Germinal center (tissue), 1 donor: Measurements from ENCODE around the gene WNT11.

Experiments used
- DNase-seq: peaks from one replicate; pipeline ENCODE4 v3.0.0; 2012; ENCODE audit warnings: mixed read lengths, low spot score

Gene WNT11

DNA sequence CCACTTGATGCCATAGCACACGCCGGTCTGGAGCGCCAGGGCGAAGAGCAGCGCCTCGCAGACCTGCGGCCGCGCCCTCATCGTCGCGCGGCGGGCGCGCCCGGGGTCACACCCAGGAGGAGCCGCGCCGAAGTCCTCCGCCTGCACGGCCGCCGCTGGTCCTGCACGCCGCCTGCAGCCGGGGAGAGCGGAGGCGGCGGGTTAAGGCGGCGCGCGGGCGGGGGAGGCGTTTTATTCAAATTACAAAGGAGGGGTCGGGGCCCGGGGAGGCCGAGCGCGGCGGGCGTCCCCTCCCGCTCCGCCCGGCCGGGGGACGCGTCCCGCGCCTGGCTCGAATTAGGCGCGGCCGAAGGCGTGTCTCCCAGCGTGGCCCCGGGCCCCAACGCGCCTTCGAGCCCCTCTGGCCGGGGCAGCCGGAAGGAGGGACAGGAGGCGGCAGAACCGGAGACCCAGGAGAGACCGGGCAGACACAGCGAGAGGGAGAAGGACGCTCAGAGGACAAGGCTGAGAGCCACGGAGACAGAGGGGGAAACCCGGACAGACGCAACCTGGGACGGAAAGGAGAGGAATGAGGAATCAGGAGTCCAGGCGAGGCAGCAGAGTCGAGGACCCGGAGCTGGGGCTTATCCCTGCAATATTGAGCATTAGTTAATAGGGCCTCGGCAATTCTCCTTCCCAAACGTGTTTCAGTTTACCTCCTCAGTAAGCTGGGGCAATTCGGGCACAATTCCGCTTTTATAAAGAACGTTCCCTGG lies at the start of gene WNT11:
WNT11 (minus strand) TSS at position 176 of the 755 bp plus-strand sequence; CDS start at position 81, 95 bp downstream.
- peak; percentile 51 for DNase-seq

DNA sequence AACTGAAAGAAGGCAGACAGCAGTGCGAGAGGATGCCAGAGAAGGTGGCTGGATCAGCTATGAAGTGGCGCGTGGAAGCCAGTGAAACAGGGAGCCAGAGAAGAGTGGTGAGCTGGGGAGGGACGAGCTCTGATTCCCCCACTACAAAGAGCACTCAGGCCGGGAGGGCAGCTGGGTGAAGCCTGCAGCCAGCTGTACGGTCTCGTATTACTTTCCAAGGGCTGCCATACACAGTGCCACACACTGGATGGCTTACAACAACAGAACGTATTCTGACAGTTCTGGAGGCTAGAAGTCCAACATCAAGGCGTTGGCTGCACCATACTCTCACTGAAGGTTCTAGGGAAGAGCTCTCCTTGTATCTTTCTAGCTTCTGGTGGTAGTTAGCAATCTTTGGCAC lies 47.1 kb upstream of the WNT11 start:
- no peak for DNase-seq

DNA sequence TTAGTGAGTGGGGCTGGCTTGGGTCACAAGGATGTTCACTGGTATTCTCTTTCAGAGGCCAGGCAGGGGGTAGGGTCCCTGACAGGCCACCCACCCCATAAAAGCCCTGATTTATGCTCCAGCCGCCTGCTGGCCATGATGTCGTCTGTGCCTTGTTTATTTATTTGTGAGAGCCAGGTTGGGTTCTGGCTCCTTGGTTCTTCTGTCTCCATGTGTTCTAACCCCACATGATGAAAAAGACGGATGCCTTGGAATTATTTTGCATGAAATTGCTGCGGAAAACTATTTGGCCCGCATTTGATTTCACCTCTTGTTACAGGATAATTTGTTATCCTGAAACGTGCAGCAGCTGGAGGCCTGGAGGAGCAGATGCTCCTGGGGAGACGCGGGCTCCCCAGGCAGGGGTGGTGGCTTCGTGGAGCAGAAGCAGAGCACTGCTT lies 46.3 kb upstream of the WNT11 start:
- DNase-seq: no peak

DNA sequence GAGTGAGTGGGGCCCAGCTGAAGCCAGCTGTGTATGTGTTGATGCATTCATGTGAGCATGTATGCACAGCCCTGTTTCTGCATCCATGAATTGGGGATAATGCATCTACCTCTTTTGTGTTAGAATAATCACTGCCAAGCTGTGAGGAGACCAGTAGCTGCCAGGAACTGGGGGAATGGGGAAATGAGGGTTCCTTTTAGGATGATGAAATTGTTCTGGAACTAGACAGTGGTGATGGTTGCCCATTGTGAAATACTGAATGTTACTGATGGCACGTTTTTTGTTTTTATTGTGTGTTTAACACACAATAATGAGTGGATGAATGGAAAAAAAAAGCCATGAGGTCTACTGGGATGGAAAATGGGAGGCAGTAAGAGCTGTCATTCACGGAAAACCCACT lies 45.3 kb upstream of the WNT11 start:
- DNase-seq: no peak

DNA sequence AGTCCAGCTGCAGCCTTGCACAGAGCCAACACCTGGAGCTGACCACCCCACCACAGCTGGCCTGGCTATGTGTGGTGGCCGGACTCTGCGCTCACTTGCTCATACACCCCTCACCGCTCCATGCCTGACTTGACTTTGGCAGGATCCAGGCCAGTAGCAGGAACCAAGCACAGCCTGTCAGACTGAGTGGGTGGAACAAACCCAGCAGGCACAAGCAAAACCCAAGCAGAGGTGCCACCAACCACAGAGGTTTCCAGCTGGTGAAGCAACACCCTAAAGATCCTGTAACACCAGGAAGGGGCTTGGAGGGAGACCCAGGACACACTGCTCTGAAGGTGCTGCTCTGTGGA lies 44.9 kb upstream of the WNT11 start:
- DNase-seq: no peak

DNA sequence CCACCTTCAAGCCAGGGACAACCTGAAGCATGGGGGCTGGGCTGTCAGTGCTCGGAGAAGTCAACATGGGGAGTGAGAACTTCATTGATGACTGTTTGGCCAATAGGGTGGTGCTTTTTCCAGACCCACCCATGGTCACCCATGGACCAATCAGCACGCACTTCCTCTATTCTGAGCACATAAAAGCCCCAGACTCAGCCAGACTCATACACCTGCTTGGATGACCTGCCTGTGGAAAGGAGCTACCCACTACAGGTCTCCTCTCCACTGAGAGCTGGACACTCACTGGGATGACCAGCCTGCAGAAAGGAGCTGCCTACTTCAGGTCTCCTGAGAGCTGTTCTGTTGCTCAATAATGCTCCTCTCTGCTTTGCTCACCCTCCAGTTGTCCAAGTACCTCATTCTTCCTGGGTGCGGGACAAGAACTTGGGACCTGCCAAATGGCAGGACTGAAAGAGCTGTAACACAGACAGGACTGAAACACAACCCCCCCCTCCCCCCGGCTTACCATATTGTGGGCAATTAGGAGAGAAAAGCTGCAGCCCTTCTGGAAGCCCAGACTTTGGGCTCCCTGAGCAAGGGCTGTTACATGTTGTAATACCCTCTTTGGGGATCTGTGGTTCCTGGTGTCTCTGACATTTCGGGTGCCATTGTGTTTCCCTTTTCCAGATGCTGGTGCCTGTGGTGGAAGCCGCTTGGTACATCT lies 44.4 kb upstream of the WNT11 start:
- no peak for DNase-seq

DNA sequence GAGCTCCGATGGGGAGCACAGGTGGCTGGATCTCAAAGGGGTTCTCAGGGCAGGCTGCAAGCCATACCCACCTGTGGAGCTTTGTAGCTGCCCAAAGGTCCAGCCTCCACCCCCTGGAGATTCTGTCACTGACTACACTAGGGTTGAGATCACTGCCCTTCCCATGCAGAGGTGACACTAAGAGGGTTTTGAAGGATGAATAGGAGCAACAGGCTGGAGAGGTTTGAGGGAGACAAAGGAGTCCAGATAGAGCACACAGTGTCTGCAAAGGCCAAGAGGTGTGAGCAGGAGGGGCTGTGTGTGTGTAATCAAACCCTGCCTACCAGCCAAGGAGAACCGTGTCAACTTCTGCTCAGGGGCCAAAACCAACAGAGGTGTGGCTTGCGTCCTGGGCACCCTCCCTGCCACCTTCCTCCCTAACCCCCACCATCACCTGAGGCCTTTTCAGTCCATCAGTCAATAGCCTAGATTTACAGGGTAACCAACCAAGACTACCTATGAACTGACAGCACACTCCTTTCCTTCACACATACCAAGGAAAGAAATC lies 43.0 kb upstream of the WNT11 start:
- no peak for DNase-seq

DNA sequence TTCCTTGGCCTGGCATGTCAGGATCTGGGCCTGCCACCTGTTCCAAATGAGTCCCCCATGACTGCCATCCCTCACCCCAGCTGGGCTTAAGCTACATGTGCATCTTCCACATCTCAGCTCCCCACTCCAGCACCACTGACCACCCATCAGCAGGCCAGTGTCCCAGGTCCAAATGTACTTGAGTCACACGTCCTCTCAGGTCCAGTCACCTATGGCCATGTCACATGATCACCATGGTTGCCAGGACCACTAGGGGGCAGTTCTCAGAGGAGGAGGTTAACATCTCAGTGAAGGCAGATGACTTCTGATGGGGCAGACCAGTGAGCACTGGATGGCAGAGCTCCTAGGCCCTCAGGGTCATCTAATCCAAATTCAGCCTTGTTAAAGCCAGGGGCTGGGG lies 41.9 kb upstream of the WNT11 start:
- peak; percentile 28 for DNase-seq

DNA sequence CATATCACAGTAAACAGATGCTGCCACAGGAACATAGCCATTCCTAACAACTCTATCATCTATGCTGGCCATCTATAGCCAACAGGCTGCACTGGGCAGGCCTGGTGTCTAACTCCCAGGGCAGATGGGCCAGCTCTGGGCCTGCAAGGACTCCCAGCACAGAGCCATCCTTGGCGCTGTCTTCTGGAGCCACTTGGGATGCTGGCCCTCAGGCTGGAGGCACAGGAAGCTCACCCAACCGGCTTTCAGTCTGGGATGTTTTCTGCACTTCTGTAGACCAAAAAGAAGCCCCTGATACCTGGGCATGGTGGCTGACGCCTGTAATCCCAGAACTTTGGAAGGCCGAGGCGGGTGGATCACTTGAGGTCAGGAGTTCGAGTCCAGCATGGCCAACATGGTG lies 40.8 kb upstream of the WNT11 start:
- DNase-seq: no peak

DNA sequence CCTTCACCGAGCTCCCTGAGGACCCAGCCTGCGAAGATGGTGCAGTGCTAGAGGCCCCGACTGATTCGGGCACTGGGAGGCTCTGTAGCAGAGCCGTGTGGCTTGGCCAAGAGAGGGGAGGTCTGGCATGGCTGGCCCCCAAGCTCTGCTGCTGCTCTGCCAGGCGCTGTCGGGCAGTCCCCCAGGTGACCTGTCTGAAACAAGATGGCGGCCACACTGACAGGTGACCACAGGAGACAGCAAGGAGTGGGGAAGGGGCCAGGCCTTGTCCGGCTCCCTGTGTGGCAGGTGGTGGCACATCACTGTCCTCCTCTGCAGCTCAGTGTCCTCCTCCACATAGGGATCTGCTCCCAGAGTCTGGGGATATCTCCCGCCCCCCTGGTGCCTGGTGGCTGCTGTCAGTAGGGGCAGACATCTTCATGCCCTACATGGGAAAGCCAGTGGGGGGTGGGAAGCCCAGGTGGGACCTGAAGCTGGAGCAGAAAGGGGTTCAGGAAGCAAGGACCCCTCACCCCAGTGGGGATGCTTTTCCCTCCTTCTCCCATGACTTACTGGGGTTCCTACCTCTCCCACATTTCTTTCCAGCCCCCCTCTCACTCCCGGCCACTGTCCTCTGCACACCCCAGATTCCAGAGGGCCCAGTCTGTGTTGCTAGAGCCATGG lies 40.1 kb upstream of the WNT11 start:
- no peak for DNase-seq

DNA sequence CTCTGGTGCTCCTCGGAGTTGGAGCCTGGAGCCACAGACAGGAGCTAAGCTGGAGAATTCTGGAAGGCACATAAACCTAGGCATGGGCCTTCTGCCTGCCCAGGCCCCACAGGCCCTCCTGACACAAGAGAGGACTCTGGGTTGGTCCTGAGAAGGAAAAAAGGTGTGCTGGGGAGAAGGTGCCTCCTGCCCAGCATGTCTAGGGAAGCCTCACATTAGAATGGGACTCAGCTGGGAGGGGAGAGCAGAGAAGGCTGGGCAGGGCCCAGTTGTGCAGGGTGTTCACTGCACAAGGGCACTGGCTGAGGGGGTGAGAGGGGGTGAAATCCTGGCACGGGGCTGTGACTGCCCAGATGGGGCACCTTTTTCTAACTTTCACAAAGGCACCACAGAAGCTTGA lies 39.4 kb upstream of the WNT11 start:
- DNase-seq: no peak

DNA sequence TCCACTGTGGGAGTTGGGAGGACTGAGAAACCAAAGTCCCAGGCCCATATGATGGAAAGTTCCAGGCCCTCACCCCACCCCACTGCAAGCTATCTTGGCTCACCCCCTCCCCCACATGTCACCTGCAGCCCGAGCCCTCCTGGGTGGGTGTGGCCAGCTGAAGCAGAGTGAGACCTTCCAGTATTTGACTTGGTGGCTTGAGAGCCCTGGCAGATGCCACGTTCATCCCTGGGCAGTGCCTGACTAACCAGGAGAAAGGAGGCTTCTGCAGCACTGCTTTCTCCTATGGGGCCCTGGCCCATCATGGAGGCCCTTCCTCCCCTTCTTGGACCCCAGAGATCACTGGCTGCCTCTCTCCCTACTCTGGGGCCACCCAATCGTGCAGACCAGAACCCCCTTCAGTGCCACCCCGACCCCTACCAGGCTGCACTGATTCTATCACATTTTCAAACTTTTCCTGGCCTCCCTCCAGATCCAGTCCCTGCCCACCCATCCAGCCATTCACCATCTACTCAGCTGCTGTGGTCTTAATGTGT lies 38.1 kb upstream of the WNT11 start:
- DNase-seq: no peak

DNA sequence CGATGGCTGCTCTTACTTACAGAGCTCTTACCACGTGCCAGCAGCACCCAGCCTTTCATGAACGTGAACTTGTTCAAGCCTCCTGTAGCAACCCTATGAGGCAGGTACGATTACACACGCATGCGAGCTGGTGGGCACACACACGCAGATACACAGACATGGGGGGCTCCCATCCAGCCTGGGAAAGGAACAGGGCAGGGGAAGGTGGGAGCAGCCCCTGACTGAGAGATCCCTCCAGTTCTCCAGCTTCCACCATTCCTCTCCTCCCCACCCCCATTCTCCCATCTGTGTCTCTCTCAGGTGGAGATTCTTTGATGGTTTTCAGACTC lies 37.6 kb upstream of the WNT11 start:
- no peak for DNase-seq

DNA sequence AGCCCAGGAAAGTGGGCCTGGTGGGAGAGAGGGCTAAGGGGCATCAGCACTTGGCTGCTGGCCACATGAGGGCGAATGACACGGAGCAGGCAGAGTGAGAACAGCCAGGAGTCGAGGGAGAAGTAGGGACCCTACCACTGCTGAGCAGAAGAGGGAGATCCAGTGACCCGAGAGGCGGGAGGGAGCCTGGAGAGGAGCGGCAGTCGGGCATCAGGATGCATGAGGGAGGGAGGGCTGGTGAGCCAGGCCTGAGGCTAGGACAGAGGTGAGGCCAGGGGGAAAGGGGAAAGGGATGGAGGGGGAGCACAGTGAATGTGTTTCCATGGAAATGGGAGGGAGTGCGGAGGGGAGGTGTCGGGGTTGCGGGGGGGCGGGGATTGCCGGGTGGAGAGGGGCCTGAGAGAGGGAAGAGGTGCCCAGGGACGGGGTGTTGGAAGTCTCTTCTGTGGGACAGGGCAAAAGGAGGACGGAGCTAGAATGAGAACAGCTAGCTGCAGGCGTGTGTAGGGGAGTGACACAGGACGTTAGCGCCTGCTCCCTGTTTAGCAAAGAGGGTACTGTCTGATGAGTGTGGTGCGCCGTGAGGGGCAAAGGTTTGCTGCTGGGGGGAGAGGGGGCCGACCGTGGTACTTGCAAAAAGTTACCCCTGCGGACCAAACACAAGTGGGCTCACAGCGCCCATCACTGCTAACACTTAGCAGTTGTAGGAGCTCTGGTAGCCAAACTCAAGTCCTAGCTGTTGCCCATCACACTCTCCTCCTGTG lies 37.1 kb upstream of the WNT11 start:
- no peak for DNase-seq

DNA sequence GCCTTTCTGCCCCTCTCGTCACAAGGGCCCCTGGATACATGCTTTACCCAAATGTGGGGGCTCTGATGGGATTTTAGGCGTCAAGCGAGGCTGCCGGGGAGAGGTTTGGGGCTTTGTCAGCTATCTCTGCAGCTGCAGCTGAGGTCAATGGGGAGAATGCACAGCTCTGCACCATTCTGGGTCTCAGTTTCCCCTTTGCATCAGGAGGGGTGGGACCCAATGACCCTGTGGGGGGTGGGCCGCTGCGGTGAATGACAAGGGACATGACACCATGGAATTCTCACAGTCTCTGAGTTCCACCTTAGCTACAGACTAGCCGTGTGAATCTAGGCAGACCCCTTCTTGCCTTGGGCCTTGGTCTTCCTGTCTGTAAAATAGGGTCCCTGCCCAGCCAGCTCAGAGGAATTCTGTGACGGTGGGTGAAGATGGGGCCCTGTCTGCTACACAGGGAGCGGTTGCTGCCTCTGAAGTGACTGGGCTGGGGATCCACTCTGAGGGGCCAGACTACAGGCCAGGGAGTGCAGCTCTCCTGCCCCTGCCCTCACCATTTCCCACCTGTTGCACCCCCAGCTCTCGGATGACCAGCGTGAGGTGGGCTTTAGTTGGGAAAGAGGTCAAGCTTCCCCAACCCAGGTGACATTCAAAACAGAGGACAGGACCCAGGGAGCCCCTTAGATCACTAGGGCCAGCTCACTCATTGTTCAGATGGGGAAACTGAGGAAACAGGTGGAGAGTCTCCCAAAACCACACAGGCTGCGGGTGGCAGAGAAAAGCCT lies 35.9 kb upstream of the WNT11 start:
- DNase-seq: no peak

DNA sequence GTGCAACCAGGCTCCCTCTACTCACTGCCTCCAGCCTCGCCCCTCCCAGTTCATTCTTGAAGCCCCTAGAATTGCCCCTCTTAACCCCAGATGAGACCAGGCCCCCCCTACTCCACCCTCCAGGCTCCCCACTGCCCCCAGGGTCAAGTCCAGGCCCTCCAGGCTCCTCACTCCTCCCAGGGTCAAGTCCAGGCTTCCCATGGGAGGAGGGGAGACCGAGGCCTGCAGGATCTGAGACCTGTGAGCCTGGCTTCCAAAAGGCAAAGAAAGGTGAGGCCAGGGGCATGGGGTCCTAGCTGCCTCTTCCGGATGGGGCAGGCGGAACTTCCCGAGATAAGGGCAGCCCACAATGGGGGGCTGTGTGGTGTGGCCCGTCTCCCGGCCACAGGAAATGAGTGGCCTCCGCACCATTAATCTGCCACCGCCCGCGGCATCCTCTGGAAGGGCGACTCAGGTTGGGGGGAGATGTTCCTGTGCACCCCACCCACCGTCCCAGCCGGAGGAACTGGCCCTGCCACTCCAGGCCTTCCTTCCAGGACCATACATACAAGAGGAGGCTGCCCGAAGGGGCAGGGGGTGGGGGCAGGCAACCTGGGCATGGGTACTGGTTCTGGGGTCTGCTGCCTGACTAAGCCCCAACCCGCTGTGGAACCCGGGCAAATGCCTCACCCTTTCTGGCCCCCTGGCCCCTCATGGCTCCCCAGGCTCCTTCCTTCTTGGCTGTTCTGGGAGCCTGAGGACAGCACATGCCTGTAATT lies 35.1 kb upstream of the WNT11 start:
- DNase-seq: no peak

DNA sequence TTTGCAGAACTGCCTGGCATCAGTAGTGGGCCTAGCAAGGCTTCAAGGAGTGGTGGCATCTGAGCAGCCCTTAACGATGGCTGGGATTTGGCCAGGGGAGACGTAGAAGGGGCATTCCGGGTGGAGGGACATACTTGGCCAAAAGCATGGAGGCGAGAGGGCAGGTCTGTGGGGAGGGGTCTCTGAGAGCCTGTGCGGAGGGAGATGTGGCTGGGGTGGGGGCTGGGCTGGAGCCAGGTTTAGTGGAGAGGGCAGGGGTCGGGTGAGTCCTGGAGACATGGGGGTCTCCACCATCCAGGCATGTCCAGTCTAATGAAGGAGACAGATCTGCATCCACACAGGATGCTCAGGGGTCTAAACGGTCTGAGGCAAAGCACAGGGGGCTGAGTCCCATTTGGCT lies 34.4 kb upstream of the WNT11 start:
- DNase-seq: no peak

DNA sequence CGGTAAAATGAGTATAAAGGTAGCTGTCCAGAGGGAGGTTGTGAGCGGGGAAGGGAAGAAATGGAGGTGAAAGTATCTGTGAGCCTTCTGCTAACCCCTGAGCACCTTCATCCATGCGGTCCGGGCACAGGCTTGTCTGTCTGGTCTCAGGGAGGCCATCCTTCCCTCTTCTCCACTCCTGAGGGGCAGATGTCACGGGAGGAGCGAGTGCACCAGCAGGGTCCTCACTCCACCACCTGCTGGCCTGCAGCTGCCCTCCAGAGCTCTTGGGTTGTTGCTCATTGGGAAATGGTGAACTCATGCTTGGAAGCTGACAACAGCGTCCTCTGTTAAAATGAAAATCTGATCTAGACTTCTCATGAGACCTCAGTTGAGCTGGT lies 33.8 kb upstream of the WNT11 start:
- no peak for DNase-seq

DNA sequence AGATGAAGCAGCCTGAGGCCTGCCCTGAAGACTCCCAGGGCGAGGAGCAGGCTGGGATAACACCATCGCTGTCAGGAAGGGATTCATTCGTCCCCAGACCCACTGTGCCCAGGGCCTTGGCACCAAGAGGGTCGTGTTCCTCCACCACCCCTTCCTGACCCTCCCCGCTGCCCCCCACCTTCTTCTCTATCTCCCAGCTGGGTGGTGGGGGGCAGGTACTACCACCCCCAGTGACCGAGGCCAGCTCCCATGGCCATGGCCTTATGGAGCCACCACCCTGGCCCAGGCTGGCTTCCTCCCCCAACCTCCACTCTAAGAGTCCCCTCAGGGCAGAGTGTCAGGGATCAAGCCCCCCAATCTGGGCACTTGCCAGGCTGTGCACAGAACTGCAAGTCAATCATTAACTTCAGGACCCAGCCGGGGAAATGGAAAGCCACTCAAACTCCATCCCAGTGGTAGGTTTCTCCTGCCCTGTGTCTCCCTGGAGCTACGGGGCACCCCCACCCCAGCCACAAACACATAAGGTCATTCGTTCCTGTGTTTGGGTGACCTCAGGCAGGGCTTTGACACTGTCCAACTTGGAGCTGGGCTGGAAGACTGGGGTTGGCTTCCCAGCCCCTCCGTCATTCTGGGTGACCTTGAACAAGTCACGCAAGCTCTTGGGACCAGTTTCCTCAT lies 33.3 kb upstream of the WNT11 start:
- no peak for DNase-seq

DNA sequence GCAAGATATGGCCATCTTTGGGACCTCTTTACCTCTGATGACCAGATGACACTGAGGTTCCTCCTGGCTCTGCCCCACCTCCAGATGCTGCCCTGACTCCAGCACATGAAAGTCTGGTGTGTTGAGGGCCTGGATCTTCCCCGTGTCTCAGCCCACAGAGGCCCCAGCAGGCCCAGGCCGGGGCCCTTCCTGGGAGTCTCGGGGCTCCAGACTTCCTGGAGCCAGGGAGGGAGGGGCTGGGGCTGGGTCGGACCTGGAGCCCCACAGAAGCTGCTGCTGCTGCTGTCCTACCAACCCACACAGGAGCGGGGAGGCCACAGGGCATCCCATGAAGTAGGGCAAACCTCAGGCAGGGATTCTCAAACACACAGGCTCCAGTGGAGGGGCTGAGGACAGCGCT lies 32.2 kb upstream of the WNT11 start:
- DNase-seq: no peak
